NCI-H748 (cell line): ENCODE results near the gene ACSL3.

Source experiments
- DNase-seq: peaks from one replicate; lab custom pipeline; 2025; ENCODE audit not compliant: unreplicated experiment; lab: John Stamatoyannopoulos, UW

ACSL3 gene

DNA sequence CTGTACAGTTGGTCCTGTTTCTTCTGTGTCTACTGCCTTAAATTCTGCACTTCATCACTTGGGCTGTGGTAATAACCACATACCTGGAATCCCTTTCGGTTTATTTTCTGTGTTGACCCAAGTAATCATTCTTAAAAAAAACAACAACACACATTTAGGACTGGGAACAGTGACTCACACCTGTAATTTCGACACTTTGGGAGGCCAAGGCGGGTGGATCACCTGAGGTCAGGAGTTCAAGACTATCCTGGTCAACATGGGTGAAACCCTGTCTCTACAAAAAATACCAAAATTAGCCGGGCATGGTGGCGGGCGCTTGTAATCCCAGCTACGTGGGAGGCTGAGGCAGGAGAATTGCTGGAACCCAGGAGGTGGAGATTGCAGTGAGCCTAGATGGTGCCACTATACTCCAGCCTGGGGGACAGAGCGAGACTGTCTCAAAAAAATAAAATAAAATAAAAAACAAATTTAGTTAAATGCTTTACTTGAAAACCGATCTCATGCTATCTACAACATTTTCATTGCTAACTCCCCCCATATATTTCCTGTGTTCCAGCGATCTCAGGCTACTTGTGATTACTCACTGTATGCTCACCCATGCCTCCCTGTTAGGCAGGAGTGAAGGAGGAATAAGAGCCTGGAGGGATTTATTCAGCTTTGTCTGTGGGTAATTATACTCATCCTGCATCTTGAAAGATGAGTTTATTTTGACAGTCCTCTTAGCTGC, 18.2 kb downstream of the ACSL3 start:
- no peak for DNase-seq

DNA sequence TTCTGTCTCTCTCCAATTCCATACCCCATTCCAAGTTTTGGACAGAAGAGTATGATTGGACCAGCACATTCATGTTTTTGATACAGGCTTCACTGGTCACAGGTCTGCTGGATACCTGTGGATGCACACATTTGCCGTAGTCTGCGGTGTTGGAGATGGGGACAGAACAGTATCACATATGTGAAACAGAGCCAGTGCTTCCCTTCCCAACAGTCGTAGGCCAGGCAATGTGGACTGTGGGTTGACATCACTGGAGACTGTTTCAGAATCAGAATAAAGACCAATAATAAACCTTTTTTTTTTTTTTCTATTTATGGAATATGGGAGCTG, 18.7 kb downstream of the ACSL3 start:
- no peak for DNase-seq

DNA sequence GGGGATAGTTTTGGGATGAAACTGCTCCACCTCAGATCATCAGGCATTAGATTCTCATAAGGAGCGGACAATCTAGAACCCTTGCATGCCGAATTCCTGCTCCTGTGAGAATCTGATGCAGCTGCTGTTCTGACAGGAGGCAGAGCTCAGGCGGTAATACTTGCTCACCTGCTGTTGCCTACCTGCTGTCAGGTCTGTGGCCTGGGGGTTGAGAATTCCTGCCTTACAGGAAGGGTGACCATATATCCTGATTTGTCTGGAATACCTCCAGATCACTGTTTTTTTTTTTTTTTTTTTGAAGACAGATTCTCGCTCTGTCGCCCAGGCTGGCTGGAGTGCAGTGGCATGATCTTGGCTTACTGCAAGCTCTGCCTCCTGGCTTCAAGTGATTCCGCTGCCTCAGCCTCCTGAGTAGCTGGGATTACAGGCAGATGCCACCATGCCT, 21.7 kb downstream of the ACSL3 start:
- DNase-seq, result no peak

DNA sequence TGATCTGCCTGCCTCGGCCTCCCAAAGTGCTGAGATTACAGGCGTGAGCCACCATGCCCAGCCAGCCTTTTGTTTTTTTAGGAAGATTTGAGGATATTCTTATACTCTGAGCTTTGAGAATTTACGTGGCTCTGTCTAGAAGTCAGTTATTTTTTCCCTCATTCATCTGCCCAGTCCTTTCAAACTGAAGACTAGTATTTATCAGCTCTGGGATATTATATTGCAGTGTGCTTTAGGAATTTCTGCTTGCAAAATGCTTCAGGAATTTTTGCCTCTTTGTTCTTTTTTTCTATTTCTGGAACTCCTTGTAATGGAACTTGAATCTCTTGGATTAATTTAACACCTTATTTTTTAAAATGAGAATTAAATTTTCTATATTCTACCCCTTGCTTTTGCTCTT, 22.6 kb downstream of the ACSL3 start:
- DNase-seq, result no peak

DNA sequence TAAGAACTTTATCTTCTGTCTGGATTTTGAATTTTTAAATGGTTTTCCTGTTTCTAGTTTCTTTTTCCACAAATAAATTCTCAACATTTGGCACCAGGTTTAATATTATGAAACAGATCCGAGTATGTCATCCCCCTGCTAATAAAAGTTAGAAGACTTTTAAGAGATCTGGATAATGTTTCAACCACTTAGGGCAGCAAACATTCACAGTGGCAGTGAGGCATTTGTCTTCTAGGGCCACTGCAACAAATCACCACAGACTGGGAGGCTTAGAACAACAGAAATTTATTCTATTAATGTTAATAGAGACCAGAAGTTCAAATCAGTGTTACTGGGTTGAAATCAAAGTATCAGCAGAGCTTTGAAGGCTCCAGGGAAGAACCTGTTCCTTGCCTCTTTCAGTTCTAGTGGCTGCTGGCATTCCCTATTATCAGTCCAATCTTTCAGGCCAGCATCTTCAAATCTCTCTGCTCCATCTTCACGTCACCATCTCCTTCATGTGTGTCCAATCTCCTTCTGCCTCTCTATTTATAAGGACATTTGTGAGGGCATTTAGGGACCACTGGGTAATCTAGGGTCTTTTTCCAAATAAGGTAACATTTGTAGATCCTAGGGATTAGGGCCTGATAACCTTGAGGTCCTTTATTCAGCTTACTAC, 23.4 kb downstream of the ACSL3 start:
- DNase-seq, result no peak

DNA sequence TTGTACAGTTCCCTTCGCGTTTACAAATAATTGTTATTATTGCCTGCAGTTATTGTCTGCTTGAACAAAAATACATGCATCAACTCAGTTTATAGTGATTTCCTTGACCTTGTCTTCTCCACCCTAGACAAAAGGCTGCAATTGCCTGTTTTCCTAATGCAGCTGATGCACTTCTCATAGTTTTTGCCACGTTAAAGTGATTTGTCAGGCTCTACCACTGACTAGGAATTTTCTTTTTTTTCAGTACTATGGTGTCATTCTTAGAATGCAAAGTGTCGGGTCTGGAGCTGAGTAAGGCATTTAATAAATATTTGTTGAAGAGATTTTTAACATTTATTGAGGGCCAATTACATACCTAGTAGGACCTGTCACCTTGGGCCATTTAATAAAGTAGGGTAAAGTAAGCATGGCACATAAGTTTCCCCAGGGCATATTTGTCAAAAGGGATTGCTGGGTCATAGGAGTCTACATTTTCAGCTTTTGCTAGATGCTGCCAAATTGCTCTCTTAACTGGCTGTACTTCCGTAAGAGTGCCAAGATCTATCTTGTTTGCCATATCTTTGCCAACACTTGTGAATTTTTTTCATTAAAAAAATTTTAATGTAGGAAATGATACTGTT, 24.1 kb downstream of the ACSL3 start:
- DNase-seq, result no peak

DNA sequence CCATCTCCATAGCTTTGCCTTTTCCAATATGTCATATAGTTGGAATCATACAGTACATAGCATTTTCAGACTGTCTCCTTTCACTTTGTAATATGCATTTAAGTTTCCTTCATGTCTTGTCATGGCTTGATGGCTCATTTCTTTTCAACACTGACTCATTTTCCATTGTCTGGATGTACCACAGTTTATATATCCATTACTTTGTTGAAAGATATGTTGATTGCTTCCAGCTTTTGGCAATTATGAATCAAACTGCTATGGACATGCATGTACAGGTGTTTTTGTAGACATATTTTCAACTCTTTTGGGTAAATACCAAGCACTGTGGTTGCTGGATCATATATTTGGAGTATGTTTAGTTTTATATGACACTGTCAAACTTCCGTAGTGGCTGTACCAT, 26.3 kb downstream of the ACSL3 start:
- no peak for DNase-seq

DNA sequence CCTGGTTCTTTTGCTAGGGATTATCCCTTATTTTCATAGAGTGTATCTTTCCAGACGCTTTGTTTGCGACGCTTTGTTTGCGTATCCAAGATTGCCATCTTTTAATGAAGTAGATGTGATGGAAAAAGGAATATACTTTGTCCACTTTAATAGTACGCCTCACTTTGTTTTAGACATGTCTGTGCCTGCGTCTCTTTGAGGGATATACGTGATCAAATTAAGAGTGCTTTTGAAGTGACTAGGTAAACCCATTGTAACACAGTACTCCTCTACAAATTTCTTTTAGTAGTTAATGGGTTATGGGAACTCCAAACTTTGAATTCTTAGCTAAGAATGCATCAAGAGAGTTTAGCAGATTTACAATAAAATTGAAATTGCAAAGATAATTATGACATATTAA, 27.9 kb downstream of the ACSL3 start:
- no peak for DNase-seq

DNA sequence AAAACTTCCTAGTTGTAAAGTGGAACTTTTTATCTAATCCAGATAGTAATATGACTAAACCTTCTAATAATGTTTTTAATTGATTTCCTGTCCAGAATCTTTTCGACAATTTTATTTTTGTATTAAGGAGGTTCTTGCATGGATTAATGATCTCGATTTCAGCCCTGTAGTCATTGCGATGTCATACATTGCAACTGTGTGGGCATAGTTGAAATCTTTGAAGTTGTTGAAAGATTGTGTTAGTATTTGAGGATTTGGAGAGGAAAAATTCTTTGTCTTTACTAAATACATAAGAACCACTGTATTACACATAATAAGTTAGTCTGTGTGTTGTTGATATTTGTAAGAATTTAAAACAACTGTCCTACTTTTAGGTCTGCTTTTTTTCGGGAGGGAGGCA, 31.1 kb downstream of the ACSL3 start:
- no peak for DNase-seq

DNA sequence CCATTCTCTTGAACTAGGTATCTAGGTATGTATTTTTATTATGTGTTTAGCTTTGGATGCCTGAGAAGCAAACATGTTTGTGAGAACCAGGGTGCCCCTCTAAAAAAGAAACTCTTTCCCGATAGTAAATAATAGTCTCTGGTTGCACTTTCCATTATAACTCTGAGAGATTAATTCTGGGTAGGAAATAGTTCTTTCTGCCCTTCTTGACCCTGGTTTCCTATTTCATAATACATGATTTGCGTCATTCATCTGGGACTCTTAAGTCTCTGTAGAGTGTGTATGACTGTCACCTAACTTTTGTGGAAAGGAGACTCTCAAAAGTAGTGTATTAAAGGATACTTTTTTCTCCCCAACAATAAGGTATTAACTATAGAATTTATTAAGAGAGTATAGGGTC, 31.5 kb downstream of the ACSL3 start:
- DNase-seq, result no peak

DNA sequence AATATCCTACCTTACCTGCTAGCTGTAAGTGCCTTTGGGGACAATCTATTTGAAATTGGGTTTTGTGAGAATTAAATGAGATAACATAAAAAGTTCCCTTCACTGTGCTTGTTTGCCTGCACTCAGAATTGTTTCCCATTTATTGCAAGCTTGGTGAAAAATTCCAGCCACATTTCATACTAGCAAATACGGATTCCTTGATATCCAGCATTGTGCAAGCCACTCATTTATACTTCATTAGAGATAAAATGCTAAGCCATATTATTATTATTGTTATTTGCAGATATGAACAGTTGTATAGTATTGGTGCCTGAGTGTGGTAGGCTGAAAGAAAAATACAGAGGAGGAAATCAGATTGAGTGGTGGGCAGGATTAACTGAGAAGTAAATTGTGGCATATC, 31.9 kb downstream of the ACSL3 start:
- DNase-seq, result no peak

DNA sequence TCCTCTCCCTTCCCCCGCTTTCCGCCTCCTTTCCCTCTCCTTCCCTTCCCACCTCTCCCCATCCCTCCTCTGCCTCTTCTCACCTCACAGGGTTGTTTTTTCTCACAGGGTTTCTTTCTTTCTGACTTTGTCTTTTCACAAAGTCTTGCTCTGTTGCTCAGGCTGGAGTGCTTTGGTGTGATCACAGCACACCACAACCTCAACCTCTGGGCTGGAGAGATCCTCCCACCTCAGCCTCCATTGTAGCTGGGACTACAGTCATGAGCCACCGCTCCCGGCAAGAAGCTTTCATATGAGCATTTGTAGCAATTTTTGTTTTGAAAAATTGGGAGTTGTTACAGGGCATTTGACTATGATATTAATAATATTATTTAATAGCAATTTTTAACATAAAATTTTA, 32.9 kb downstream of the ACSL3 start:
- DNase-seq, result no peak

DNA sequence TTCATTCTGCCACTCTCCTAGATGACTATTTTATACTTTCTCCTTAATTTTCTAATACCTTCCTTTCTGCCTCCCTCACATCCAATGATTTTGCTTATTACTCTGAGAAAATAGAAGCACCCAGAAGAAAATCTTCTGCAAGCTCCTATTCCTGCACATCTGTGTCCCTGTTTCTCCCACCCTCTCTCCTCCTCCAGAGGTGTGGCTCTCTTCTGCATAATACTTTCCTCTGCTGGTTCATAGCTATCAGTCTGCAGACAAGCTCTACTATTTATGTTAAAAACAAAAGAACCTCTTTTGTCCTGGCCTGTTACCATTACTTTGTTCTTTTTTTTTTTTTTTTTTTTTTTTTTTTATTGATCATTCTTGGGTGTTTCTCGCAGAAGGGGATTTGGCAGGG, 34.3 kb downstream of the ACSL3 start:
- no peak for DNase-seq

DNA sequence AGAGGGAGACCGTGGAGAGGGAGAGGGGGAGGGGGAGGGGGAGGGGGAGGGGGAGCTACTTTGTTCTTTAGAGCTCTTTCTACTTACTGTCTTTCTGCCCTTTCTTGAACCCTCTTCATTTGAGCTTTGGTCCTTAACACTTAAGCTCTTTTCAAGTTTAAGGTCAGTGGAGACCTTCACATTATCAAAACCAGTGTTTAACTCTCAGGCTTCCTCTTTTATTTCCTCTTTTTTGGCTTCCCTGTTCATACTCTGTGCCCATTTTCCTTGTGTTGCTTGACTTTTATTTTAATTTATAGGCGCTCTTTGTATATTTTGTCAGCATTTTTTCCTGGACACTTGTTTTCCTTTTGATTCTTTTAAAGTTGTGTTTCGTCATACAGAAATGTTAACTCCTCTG, 37.1 kb downstream of the ACSL3 start:
- no peak for DNase-seq

DNA sequence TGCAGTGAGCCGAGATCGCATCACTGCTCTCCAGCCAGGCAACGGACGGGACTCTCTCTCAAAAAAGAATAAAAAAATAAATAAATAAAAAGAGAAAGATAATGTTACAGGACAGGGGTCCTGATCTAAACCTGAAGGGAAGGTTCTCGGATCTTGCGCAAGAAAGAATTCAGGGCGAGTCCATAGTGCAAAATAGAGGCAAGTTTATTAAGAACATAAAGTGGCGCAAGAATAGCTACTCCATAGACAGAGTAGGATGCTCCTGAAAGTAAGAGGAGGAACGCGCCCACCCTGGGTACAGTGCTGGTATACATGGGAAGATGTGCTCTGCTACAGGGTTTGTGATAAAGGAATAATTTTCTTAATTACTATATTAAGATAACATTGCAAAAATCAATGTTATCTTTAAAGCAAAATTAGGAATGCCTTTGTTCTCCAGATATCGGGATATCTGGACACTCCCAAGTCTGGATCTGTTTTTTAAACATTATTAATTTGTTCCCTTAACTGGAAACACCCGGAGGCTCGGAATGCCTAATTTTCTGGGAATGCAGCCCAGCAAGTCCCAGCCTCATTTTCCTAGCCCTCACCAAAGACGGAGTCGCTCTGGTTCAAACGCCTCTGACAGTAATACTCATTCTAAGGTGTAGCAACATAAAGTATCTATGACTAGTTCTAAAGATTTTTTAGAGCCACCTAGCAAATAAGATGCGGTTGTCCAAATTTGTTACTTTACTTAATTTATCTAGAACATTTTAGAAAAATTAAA, 38.8 kb downstream of the ACSL3 start:
- DNase-seq, result no peak

DNA sequence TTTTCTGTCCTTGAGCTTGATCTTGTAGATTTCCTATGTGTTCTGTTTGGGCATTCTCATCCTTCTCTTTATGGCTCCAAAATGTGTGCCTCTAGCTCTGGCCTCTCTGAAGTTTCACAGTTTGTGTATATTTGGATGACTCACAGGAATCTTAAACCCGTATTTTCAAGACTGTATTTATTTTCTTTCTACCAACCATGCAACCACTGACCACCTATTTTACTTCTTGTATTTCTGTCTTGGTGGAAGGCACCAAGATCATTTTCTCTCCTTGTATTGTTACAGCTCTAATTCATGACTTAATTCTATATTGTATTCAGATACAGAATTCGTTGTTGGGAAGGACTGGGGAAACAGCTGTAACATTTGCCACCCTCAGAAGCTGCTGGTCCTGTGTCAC, 39.5 kb downstream of the ACSL3 start:
- no peak for DNase-seq

DNA sequence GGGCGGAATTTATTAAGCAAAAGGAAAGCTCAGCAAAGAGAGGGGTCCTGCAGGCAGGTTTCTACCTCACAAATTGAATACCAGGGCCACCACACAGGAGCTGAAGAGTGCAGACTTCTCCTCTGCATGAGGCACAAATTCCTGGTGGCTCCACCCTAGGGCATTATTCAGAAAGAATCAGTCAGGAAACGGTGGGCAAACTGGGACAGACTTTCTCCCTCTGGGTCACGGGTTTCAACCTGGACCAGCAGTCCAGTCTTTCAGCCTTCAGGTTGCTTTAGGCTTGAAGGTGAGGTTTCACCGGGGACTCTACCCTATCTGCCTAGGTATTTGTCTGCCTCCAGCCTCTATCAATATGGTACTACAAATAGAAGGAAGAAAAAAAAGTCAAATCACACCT, 41.8 kb downstream of the ACSL3 start:
- DNase-seq, result no peak

DNA sequence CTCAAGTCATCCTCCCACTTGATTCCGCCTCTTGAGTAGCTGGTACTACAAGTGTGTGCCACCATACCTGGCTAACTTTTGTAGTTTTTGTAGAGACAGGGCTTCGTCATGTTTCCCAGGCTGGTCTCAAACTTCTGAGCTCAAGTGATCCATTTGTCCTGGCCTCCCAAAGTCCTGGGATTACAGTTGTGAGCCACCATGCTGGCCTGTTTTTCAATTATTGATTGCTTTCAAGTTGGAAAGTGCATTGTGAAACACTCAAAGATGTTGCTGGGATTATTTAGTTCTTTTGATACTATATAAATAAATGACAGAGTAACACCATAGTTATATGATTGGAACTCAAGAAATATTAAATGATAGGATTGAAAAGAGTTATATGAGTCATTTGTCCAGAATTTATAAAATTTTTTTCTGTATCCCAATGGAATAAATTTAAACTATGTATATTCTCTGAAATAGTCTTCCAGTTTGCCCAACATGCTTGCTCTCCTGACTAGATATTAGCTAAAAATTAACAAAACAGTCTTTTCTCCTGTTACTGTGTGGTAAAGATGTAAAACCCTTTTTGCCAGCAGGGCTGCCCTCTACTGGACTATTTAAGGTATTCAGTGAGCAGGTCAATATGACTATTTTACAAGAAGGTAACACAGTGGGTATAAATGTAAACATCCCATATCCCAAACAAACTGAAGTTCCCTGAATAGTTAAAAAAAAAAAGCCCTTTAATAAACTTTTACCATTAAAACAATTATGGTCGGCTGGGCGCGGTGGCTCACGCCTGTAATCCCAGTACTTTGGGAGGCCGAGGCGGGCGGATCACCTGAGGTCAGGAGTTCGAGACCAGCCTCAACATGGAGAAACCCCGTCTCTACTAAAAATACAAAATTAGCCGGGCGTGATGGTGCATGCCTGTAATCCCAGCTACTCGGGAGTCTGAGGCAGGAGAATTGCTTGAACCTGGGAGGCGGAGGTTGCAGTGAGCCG, 42.7 kb downstream of the ACSL3 start:
- peak; percentile 59 for DNase-seq

DNA sequence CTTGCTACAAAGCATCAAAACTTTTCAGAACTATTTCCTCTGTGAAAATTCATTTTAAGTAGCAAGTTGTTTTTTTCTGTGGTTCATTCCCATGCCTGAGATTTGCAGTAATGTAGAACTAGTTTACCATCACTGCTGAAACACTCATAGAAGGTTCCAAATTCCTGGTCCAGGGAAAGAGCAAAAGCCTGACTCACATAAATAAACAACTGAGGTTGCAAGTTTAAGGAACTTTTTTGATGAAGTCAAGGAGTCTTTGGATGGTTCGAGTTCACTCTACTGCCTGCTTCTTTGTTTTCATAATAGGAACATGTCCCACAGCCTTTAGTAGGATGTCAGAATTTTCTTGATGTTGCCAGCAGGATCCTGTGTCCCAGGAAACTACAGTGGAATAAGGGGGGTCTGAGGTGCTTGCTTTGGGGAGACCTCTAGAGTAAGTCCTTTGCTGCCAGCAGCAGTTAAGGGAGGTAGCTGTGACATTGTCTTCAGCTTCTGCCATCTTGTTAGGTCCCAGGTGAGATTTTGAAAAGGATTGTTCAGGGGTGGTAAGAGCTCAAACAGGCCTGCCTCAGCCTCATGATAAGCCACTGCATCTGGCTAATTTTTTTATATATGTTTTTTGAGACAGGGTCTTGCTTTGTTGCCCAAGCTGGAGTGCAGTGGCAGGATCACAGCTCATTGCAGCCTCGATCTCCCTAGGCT, 43.9 kb downstream of the ACSL3 start:
- DNase-seq, result no peak

DNA sequence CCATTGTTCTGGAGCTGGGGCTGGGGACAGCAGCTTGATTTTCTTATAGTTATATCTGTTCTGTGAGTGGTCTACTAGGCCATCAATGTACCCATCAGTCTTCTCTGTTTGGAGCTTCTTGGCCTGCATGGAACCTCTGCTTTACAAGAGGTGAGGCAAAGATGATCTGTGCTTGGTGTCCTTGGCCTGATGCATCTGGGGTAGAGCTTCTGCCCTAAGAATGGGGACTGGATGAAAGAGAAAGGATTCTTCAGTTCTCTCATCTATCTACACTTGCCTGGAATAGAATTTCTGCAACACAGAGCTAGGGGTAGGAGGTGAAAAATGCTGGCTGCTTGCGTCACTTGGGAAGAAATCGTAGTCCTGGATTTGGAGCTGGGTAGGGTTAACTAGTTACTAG, 46.2 kb downstream of the ACSL3 start:
- DNase-seq, result no peak
